ENCODE results near the gene PPFIA4.
"Not testable (repeated sequence)": the region's sequence is repeated elsewhere in the genome, so short reads cannot be mapped to it uniquely, and the experiment has no call there.

Gene PPFIA4

GRCh38 chr1:203017061-203017460 is 9.2 kb upstream of the PPFIA4 start:
- no peak for DNase-seq (ENCODE audit: low read depth)

DNA sequence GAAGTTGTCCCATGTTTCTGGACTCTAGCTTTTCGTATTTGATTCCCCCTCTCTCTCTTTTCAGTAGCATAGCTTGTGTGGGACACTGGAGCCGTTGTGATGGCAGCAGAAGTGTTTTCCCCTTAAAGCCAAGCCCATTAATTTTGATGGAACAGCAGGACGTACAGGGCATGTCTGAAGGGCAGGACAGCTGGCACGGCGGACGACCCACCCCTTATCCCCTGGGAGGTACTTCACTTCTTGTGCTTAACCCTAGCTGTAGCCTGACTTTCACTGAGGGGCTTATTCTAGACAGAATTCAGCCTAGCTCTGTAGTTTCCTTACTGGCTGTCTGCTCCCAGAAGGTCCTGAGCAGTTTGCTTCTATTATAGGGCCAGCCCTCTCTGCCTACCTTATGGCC is 8.6 kb upstream of the PPFIA4 start:
- DNase-seq (ENCODE audit: low read depth): no peak

DNA sequence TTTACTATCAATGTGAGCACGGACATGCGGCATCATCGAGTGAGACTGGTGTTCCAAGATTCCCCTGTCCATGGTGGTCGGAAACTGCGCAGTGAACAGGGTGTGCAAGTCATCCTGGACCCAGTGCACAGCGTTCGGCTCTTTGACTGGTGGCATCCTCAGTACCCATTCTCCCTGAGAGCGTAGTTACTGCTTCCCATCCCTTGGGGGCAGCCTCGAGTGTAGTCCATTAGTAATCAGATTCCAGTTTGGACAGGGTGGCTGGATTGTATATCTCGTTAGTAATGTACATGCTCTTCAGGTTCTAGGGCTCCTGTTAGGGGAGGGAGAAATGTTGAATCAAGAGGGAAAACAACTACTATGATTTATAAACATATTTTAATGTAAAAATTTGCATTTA is 3.4 kb upstream of the PPFIA4 start:
- not testable (repeated sequence) for DNase-seq (ENCODE audit: low read depth)

DNA sequence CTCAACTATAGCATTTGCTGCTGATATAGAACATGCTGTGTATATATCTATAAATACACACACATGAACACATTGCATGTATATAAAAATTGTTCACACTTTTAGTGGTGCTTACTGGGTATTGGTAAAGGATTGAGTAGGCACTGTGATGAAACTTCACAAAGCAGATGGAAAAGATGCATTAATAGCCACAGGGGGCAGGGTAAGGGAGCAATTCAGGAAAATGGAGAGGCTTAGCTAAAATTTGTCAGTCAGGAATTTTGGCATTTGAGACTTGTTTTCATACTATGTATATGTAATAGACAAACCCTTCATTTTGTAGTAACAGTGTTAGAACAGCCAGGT is 633 bp upstream of the PPFIA4 start:
- no peak for DNase-seq (ENCODE audit: low read depth)

- no peak for DNase-seq (ENCODE audit: low read depth)
Observed at GRCh38 chr1:203026666-203027663, 674 bp downstream of the PPFIA4 start.

DNA sequence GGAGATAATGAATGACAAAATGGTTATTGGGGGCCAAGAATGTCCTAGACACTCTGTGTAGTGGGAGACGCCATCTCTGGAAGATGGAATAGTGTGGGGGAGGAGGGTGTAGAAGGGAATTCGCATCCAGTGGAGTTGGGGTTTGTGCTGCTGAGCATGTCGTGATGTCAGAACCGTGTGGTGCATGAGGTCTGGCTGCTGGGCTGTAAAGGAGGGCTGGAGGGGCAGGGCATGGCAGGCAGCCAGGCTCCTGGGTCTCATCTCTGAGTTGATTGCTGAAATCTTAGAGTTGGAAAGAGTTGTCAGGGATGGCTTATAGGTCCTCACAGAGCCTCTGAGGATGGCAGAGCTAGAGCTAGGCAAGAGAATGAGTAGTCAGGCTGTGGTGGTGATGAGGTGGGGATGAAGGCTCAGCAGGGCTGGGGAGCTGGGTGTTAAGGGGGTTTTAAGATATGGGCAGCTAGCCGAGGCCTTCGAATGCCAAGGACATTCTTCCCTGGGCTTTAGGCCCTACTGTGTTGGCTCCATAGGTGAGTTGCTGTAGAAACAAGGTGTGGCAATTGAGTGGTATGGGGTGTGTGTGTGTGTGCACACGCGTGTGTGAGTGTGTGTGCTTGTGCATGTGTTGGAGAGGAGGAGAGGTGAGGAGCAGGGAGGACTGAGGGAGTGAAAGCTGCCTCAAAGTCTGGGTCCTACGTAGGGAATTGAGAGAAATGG is 1.9 kb downstream of the PPFIA4 start:
- DNase-seq (ENCODE audit: low read depth): no peak

- DNase-seq (ENCODE audit: low read depth): no peak
Observed at GRCh38 chr1:203028784-203029553, 2.7 kb downstream of the PPFIA4 start.

DNA sequence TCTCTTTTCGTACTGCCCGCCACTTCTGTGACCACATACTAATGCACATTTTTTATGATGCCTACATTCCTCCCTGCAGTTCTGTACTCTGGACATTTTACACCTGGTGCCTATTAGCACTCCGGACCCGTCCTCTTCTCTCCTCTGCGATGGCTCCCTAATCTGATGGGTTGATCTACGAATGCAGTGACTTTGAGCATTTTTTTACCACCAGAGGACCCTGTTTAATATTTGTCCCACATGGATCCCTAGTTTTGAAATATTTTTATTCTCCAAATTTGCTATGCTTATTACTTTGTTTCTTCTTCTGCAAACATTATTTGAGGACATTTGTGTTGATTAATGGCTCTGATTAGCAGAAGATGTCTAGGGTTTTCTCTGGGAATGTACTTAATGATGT is 5.2 kb downstream of the PPFIA4 start:
- no peak for DNase-seq (ENCODE audit: low read depth)

- no peak for DNase-seq (ENCODE audit: low read depth)
Observed at GRCh38 chr1:203033287-203033686, 7.0 kb downstream of the PPFIA4 start.

GRCh38 chr1:203033917-203034316 is 7.6 kb downstream of the PPFIA4 start:
- no peak for DNase-seq (ENCODE audit: low read depth)

DNA sequence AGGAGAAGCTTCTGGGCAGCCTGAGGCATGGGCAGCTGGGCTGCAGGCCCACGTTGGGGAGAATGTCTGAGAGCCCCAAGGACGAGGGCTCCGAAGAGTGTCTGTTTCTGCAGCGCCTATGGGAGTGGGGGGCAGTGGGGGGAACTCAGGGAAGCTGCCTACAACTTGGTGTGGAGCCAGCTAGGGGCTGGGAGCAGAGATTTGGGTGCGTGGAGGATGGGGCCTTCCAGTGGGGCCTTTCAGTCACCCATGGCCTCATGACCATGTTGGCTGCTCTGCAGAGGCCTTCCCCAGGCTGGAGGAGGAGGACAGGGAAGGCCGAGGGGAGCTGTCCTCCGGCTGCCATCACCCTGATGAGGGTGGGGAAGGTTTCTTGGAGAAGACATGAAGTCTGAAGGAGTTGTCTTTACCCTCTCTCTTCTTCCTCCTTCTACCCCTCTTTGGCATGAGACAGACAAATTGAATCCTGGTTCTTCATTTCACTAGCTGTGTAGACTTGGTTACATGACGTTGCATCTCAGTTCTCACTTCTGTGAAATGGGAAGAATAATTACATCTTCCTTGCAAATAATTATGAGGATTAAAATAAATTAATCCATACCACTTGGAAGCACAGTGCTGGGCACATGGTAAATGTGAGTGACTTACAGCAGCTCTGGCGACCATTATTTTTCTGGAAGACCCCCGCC is 8.3 kb downstream of the PPFIA4 start:
- DNase-seq (ENCODE audit: low read depth): no peak

- DNase-seq (ENCODE audit: low read depth): no peak
Observed at GRCh38 chr1:203035111-203036000, 9.1 kb downstream of the PPFIA4 start.

- DNase-seq (ENCODE audit: low read depth): no peak
Observed at GRCh38 chr1:203036135-203036534, 9.8 kb downstream of the PPFIA4 start.

DNA sequence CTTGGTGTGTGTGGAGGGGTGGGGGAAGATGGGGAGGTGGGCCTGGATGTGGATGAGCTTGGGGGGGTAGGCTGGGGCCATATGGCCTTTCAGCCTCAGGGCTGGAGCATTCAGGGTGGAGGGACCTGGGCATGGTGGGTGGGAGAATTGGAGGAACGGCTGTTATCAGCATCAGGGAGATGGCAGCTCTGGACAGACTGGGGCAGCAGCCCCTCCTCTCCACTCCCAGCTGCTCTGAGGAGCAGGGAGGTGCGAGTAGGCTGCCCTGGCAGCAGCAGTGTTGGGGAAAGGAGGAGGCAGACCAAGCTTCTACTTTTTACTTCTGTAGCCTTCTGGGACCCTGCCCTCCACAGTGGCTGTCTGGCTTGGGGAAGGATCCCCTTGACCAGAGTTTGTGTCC is 10.2 kb downstream of the PPFIA4 start:
- no peak for DNase-seq (ENCODE audit: low read depth)

- DNase-seq (ENCODE audit: low read depth): no peak
Observed at GRCh38 chr1:203037509-203038190, 11.4 kb downstream of the PPFIA4 start.

DNA sequence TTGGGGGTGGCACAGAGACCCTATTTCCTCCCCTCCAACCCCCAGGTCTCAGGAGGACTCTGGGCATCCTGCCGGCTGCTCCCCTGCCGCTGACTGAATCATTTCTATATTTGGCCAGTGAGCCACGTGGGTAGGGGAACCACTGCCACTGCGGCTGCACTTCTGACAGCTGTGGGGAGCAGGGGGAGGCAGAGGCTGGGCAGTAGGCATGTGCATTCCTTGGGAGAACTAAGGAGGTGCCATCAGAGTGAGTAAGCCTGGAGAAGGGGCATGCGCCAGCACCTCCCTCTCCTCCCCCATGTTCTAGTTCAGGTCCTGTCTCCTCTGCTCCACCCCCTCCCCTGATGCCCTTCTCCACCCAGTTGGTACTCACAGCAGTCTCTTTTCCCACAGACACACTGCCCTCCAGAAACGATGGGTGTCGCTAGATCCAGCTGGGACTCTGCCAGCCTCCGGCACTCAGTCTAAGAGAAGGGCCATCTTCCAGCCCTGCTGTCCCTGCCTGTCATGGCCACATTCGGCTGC is 12.0 kb downstream of the PPFIA4 start:
- DNase-seq (ENCODE audit: low read depth): no peak

DNA sequence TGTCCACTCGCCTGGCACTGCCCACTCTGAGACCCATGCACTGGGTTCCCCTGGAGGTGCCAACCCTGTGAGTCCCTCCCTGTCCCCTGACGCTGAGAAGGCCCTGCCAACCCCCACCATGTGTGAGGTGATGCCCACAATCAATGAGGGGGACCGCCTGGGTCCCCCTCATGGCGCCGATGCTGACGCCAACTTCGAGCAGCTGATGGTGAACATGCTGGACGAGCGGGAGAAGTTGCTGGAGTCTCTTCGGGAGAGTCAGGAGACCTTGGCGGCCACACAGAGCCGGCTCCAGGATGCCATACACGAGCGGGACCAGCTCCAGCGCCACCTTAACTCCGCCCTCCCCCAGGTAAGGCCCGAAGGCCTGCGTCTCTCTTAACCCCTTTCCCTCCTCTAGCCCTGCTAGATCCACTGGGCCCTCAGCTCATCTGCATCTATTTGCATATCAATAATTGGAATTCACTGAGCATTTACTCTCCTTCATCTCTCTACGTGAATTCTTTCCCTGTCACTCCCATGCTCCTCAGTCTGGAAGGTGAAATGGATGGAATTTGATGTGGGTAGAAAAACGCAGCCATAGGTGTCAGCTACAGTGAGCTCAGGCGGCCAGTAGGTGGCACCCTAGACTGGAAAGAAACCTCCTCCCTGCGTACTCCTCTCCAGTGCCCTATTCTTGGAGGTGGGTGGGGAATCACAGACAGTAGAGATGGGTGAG is 12.8 kb downstream of the PPFIA4 start:
- DNase-seq (ENCODE audit: low read depth): peak; percentile 56

- no peak for DNase-seq (ENCODE audit: low read depth)
Observed at GRCh38 chr1:203039609-203040512, 13.6 kb downstream of the PPFIA4 start.
